Activated T-helper 1 cell treated with anti-CD3 and anti-CD28 coated beads, Interleukin-2, amount 50 U/mL, for 16 hours (primary cell): ENCODE data around the gene NUP50.

Source experiments
- DNase-seq, 2 donors: peaks; one replicate each; pipeline ENCODE4 v3.0.0-alpha.2; 2020; ENCODE audit warnings: low read depth in 1 of 2, low spot score in 1 of 2

NUP50 gene

DNA sequence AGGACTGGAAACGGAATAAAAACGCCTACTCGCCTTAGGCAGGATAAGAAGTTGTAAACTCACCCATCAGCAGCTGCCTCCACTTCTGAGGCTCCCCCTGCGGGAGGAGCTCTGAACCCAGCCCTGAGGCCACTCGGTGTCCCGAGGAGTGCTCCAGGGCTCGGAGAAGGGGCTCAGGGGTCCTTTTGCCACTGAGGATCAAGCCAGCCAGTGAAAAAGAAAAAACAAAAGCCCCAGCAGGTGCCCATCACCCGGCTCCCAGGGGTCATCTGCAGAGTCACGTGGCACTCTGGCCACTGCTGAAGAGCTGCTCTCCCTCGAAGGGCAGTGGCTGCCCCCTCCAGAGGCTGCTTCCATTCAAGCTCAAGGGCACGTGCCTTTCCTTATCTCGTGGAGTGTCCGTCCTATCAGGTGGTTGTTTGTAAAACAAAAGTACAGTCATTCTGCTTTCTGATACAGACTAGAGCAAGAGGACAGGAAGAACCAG, 29.0 kb downstream of the NUP50 start:
- DNase-seq: no peak

DNA sequence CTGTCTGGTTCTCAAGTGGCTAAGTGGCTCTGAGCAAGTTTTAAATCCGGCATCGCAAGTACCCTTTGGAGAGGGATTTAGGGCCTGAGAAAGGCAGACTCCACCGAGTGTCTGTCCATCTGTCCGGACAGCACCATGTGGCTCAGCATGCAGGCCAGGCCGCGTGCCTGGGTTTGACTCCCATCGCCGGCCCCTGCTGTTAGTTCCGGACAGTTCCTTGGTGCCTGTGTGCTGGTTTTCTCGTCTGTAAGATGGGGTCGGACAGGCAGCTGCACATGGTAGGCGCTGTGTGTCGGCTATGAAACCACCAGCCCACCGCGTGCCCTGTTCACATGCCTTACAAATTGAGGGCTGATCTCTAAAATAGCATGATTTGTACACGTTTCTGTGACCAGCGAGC, 31.0 kb downstream of the NUP50 start:
- no peak for DNase-seq

DNA sequence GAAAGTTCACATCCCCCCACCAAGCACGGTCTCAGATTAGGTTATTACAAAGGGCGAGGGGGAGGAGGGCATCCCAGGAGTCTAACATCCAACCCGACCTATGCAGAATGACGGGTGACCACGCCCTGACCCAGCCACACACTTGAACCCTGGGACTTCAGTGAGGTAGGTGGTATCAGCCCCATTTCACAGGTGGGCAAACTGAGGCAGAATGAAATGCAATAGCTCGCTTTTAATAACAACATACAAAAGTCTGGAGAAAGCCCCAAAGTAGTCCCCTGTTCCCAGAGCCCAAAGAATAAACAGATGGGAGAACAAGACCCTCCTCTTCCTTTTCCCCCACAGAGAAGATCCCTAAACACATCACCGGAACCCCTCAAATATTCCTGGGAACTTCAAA, 31.9 kb downstream of the NUP50 start:
- no peak for DNase-seq

DNA sequence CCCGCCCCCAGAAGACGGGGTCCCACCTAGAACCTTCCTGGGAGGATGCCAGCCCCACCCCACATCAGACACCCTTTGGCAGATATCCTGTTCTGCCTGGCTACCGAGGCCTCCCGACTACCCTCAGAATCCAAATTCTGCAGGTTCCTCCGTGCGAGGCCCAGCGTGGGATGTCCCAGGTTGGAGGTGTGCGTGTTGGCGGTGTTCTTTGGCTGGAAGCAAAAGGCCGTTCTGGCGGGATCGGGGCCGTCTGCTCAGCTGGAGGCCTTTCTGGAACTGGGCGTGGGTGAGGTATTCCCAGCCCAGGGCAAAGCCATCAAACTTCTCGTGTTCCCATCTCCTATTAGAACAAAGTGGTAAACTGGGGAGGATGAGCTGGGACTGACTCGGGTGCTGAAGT, 32.6 kb downstream of the NUP50 start:
- DNase-seq: no peak

DNA sequence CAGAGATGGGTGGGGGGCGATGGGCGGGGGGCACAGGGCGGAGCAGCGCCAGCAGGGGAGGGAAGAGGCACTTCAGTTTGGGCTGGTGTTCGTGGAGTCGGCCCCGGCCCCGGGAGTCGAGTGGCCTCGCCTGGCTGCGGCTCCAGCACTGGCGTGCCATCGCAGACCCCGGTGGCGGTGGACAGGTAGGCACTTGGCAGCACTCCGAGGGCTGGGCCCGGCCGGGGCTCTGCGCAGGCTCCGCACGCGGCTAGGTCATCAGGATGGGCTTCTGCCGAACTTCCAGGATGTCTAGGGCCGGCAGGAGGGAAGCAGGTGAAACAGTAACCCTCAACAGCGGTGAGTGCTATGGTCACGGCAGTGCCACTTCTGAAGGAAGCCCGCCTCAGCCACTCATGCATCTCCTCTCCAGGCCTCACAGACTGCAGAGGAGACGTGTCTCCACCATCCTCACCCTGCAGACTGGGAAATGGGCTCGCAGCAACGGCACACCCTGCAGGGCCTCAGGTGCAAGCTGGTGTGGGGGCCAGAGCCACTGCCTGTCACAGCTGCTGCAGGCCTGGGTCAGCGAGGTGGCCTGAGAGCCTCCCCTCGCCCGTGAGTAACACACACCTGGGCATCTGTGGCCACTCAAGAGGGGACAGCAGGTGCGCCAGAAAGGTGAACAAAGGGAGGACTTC, 33.3 kb downstream of the NUP50 start:
- no peak for DNase-seq

DNA sequence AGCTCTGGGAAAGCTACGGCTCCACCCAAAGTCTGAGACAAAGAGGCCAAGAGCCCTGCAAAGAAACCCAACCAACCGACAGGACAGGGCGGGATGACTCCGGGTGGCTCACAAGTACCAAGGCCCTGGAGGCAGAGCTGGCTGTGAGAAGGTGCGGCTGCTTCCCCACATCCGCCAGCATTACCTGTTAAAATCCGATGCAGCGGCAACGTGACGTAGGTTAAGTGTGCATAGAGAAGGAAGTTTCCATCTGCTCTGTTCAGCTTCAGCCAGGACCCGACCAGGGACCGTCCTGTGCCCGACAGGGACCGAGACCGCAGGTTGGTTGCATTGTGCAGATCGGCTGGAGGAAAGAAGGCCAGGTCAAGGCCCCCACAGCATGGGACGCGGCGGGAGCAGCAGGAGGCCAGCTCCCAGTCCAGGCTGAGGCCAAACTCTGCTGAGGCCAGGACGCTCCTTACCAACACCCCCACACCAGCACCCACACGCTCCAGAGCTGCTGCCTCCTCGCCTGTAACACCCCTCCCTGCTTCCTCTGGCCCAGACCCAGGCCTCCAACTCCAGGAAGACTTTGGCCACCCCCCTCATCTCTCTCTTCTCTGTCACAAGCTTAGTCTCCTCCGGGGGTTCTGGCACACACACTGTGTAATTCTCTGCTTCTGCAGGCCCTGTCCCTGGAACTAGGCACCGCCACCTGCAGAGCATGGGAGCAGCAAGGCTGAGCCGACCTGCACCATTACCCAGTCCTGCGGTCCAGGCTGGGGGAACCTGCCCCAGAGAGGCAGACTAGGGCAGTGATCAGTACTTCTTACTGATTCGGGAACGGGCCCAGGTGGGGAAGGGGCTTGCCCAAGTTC, 34.1 kb downstream of the NUP50 start:
- no peak for DNase-seq

DNA sequence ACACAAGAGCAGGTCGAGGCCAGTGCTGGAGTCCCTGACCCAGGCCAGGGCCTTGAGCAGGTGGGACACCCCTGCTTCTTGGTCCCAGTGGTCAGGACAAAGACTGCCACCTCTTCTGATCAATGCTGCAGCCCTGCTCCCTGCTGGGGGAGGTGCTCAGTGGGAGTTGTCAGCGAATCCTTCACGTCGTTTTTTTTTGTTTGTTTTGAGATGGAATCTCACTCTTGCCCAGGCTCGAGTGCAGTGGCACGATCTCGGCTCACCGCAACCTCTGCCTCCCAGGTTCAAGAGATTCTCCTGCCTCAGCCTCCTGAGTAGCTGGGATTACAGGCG, 34.7 kb downstream of the NUP50 start:
- DNase-seq: no peak

DNA sequence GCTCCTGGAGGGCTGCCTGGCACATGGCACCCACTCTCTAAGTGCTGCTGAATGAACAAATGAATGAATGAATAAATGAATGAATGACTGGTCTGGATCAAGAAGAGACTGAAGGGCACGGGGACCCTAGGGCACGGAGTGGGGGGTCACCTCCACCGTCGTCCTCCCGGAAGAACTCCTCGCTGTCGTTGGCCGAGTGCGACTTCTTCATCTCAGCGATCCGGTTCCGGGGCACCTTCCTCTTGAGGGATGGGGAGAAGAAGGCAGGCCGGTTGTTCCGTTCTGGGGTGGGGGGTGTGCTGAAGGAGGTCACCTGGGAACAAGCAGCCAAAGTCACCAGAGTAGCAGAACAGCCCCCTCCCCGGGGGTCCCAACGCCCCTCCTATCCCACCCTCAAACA, 36.0 kb downstream of the NUP50 start:
- DNase-seq: no peak

DNA sequence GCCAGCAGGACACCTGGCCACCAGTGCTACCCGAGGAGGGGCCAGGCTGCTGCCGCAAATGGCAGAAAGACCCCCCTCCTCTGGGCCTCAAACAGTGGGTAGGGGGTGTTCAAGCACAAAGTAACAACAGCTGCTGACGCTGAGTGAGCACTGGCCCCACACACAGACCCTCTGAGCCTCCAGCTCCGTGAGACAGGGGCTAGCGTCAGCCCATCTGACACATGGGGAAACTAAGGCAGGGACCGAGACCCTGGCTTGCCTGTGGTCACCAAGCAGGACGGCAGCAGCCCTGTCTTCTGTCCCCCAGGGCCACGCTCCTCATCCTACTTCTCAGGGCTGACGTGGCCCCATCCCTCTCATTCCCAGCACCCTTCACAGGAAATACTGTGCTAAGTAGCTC, 36.5 kb downstream of the NUP50 start:
- DNase-seq: no peak

DNA sequence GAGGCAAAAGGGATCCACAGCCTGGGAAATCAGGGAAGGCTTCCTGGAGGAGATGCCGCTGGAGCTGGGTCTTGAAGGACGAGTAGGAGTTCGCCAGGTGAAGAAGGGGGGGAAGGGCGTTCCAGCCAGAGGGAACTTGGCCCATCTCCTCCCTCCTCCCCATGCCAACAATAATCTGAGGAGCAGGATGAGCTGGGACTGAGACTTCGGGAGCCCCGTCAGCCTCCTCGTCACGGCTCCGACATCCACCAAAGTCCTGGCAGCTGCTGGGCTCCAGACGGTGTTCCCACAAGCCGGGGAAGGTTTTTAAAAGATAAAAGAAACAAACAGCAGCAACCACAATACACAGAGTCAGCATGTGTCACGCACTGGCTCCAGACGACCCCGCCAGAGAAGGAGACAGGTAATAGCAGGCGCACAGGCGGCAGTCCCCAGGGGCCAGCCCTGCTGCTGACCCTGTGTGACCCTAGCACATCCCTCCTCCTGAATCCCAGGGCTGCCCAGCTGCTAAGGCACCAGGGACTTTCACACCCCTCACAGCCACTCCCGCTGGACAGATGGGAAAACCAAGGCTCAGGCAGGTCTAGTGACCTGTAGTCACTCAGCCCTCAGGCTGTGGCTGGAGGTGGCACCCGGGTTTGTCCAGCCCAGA, 37.3 kb downstream of the NUP50 start:
- no peak for DNase-seq

DNA sequence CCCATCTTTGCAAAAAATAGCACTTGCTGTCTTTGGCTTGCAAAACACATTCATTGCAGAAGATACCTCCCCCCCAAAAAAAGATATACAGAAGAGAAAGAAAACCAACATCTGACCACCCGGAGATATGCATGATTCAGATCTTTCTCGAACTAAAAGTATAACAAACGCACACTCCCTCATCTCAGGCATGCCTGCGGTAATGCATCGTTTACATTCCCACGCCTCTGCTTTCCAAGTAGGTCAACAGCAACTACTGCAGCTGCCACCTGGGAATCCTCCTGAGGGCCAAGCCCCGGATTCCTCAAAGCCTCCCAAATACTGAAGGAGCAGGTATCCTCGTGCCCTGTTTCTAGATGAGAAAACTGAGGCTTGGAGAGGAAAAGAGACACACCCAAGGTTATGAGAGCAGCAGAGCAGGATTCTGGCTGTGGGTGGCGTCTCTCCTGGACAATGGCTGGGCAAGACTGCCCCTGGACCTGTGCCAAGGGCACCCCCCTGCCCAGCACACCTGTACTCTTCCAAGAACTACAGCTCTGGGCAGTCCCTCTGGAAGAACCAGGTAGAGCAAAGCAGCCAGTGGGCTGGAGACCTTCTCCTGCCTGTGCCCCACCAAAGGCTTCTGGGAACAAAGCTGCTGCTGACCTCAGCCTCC, 38.1 kb downstream of the NUP50 start:
- no peak for DNase-seq

DNA sequence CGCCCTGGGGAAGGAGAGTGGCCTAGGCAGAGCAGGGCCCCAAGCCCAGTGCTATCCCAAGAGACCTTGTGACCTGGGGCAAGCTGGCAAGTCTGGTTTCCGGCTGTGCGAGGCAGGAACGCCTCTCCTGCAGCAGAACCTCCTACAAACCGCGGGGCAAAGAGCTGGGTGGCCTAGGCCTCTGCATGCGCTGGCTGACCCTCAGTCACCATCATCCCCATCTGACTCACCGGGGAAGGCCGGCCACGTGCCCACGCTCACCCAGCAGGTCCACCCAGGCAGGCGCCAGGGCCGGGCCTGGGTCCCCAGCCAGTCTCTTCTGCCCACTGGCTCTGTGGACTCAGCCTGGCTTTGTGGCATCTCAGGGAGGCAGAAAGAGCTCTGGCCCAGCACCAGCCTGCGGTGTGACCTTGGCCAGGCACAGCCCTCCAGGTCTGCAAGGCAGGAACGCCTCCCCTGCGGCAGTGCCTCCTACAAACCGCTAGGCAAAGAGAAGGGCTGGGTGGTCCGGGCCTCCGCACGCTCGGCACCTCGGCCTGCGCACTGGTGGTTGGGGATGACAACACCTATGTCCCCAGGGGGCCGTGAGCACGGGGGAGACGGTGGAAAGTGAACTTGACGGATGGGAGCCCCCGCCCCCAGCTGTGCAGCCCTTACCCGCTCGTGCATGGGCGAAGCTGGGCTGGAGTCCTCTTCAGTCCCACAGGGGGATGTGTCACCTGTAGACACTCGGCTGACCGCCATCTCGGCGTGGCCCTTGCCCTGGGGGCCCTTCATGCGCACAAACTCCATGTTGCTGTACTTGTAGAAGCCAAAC, 38.8 kb downstream of the NUP50 start:
- no peak for DNase-seq

DNA sequence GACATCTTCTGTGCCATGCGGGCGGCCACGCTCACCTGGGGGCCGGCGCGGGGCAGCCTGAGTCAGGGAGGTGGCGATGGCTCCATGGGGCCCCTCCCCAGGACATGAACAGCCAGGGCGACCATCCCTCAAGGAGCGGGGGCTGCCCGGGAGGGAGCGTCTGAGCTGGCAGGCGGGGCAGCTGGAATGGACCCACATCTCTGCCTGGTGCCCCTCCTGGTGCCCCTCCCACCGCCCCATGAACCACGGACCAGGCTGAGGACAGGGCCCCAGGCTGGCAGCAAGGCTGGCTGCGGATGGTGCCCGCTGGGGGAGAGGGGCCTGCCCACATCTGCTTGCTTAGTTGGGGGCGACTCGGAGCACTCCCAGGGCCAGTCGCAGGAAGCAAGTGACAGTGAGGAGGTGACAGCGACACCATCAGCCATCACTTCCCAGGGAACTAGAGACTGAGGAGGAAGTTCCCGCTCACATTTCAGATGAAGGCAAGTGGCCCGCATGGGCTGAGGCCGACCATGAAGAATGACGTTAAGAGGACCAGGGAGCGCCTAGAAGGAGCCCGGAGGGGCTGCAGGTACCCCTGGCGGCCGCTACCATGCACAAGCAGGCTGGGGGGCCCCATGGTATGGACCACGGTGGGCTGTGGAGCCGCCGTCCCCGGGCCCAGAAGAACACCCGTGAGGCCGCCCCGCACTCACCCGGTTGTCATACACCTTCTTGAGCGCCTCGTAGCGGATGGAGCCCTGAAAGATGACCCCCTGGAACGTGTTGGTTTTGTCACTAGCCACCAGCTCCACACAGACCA, 39.6 kb downstream of the NUP50 start:
- no peak for DNase-seq

DNA sequence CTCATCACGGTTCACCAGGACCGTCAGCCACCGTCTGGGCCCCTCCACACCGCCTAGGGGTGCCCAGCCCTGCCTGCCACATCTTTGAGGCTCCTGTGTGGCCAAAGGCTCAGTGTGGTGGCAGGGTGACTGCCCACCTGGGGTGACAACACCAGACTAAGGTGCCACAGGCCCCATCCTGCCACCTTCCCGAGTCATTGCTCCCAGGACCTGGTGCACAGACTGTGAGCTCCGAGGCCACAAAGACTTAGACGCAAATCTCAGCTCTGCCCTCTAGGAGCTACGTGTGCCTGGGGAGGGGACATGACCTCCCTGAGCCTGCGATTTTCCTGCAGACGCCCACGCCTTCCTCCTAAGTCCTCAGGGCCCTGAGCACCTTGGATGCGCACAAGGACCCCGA, 40.5 kb downstream of the NUP50 start:
- DNase-seq: no peak

DNA sequence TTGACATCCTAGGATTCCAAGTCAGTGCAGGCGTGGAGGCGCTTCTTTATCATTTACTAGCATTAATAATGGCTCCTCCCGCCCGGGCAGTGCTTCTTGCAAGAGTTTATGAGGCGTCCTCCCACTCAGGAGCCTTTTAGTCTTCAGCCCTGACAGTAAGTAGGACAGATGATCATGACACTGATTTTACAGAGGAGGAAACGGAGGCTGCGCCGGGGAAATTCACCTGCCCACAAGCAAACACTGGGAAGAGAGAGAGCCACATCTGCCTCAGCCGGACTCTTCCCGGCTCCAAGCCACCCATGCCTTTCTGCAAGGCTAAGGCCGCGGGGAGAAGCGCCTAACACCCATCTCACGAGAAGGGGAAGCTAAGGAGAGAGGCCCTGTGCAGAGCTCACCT, 41.1 kb downstream of the NUP50 start:
- DNase-seq: no peak

DNA sequence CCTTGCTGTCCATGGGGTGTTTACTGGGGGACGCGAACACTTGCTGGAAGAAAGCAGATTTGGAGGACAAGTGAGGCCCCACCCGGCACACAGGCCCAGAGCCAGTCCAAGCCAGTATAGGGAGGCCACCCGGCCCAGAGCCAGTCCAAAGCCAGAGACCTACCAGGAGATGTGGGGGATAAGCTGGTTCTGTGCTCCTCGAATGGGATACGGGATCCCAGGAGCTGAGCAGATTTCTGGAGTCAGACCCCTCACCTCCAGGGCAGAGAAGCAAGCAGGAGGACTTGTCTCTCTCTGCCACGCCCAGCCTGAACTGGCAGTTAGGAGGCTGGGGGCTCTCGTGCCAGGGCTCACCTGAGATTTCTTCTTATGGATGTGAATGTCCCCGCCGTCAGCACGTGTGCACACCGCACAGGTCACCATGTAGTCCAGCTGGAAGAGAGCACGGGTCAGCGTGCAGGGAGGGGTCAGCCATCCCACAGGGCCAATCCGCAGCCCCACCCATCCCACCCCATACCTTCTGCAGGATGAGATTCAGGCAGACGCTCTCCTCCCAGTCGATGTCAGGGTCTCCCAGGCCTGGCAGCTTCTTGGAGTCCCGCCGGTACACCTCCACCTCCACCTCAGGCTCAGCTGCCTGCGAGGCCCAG, 41.7 kb downstream of the NUP50 start:
- DNase-seq: no peak

DNA sequence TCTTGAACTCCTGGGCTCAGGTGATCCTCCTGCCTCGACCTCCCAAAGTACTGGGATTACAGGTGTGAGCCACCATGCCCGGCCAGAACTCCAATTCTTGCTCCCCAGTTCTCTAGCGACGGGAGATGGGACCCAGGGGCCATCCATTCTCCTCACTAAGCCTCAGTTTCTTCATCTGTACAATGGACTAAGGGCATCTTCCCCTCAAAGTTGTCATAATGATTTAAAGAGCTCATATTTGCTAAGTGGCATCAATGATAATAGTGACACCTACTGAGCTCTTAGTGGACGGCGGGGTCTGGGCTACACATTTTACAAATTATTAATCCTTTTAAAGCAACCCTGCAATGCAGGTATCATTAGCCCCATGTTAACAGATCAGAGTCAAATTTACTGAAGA, 42.5 kb downstream of the NUP50 start:
- DNase-seq: no peak

DNA sequence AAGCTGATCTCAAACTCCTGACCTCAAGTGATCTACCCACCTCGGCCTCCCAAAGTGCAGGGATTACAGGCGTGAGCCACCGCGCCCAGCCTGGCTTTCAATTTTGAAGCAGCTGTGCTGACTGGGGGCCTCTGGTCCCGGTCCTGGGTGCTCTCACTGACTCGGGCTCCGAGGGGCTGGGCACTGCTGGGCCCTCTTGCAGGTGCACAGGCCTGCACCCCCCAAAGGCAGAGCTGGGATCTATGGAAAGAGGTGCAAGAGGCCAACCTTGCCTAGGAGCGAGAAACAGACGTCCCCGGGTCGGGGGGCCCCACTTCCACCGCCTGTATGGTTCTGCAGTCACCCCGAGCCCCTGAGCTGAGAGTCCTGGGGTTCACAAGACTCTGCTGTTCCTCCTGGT, 43.8 kb downstream of the NUP50 start:
- DNase-seq: no peak

DNA sequence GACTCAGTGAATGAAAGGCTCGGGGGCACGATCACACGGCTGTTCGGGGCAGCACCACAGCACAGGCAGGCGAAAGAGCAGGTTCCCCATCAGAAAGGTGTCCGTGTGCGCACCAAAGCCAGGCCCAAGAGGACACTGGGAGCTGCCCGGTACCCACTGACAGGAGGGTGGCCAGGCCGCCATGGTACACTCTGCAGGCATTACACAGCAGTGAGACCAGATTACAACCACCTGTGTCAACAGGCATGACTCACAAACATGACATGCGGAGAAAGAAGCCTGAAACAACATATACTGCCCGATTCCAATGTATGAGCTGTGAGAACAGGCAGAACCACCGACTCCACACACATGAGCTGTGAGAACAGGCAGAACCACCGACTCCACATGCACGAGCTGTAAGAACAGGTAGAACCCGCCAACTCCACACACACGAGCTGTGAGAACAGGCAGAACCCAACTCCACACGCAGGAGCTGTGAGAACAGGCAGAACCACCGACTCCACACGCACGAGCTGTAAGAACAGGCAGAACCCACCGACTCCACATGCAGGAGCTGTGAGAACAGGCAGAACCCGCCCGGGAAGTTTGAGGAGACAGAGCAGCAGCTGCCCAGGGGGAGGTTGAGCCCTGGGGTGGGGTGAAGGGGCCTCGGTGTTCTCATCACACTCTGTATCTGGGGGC, 44.4 kb downstream of the NUP50 start:
- DNase-seq: no peak
